HG03432 (cell line): ENCODE results near the gene LYG2.
"Not testable (repeated sequence)": the region's sequence is repeated elsewhere in the genome, so short reads cannot be mapped to it uniquely, and the experiment has no call there.

Source experiments
- ATAC-seq: cut with Tn5 transposase; IDR thresholded peaks from one replicate; pipeline ENCODE4 v1.9.1; 2021; ENCODE audit warnings: mild to moderate bottlenecking, moderate library complexity; ENCODE audit not compliant: unreplicated experiment

Gene LYG2

DNA sequence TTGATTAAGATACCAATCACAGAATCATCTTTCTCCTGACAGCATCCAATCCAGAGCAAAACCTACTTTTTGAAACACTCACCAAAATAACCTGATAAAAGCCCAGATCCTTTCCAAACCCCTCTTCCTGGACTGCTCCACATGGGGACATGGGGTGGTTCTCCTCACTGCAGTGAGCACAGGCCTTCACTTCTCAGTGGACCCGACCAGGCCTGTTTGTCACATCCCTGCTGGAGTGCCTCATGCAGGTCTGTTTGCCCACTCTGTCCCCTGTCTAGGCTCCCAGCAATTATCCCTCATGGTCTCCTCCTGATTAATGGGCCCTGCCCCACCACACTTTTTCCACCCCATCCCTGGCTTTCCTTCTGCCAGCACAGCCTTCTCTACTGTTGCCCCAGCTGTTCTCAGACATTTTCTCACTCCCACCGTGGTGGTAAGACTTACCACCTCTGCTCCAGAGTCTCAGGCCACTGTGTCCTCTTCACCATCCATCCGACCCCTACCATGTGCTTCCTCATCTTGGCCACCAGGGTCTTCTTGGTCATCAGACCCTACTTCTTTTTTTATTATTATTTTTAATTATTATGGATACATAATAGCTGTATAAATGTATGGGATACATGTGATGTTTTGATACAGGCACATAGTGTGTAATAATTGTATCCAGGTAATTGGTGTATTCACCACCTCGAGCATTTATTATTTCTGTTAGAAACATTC lies 53.3 kb downstream of the LYG2 start:
- ATAC-seq, result no peak

DNA sequence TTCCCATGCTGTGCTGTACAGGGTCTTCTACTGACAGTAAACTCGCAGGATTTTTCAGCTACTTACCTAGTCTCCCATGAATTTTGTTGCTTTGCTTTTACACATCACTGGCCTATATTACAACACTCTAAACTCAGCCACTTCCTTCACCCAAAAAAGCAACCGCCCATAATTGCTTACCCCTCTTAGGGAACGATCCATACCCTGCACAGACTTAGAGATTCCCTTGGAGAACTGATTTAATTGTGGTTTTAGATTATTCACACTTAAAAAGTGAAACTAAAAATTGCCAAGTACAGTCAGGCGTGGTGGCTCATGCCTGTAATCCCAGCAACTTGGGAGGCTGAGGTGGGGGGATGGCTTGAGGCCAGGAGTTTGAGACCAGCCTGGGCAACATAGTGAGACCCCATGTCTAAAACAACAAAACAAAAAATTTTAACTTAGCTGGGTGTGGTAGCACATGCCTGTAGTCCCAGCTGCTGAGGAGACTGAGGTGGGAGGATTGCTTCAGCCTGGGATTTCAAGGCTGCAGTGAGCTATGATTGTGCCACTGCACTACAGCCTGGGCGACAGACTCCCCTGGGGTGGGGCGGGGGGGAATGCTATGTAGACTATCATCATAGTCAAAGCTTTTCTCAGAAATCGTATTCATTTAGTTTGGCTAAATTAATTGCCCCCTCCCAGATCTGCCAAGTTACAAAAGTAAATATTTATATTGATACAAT lies 55.2 kb downstream of the LYG2 start:
- ATAC-seq, result no peak

DNA sequence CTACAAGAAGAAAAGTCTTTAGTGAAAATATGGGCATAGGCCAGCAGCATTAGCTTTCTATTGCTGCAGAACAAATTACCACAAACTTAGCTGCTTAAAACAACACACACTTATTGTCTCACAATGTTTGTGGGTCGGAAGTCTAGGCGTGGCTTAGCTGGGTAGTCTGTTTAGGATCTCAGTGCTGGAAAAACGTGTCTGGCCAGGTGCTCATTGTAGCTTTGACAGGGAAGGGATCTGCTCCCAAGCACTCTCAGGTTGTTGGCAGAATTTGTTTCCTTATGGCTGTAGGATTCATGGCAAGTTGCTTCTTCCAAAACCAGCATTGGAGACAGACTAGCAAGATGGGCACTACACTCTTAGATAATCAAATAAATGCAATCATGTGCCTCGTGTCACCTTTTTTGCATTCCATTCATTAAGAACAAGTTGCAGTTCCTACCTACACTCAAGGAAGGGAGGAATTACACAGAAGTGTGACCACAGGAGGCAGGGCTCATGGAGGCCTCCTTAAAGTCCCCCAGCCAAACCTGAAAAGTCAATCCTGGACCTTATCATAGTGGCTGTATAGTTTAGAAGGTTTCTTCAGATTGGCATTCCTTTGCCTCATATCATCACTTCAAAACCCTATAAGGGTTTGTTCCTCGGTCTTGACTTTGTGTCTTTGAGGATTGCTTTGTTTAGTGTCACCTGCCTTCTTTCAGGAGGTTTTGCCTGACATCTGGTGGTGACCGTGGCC lies 57.2 kb downstream of the LYG2 start:
- no peak for ATAC-seq

DNA sequence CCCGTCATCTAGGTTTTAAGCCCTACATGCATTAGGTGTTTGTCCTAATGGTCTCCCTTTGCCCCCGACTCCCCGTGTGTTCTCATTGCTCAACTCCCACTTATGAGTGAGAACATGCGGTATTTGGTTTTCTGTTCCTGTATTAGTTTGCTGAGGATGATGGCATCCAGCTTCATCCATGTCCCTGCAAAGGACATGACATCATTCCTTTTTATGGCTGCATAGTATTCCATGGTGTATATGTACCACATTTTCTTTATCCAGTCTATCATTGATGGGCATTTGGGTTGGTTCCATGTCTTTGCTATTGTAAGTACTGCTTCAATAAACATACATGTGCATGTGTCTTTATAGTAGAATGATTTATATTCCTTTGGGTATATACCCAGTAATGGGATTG lies 63.1 kb downstream of the LYG2 start:
- not testable (repeated sequence) for ATAC-seq
